Neural cell (in vitro differentiated cells): ENCODE data around the gene DTD1.

Source experiments
- EP300 ChIP-seq: fragments of 450-650 bp; conservative IDR thresholded peaks from 2 replicates; pipeline ENCODE4 v1.6.1; 2014; ENCODE audit warnings: antibody characterized with exemption, mild to moderate bottlenecking, moderate library complexity; ENCODE audit not compliant: poor library complexity, severe bottlenecking
- EZH2 ChIP-seq: fragments of 200-600, 300-800 bp; shearing (Covaris generic), sonication (generic); IDR thresholded peaks from 2 replicates; pipeline ENCODE4 v1.6.1; 2014; ENCODE audit warnings: antibody characterized with exemption, low read length, borderline replicate concordance, mild to moderate bottlenecking; ENCODE audit not compliant: insufficient read depth, poor library complexity, severe bottlenecking
- MXI1 ChIP-seq: fragments of 450-650 bp; conservative IDR thresholded peaks from 2 replicates; pipeline ENCODE4 v1.6.1; 2014; ENCODE audit warnings: antibody characterized with exemption, mild to moderate bottlenecking; ENCODE audit not compliant: poor library complexity, severe bottlenecking
- POLR2AphosphoS5 ChIP-seq: IDR thresholded peaks from 2 replicates; pipeline ENCODE4 v1.6.1; 2012
- RAD21 ChIP-seq: fragments of 450-650 bp; conservative IDR thresholded peaks from 2 replicates; pipeline ENCODE4 v1.6.1; 2014; ENCODE audit warnings: antibody characterized with exemption, mild to moderate bottlenecking, moderate library complexity
- SMC3 ChIP-seq: fragments of 450-650 bp; conservative IDR thresholded peaks from 2 replicates; pipeline ENCODE4 v1.6.1; 2014; ENCODE audit warnings: antibody characterized with exemption, mild to moderate bottlenecking, moderate library complexity; ENCODE audit not compliant: poor library complexity
- TAF1 ChIP-seq: IDR thresholded peaks from 2 replicates; pipeline ENCODE4 v1.6.1; 2012; ENCODE audit warnings: low read depth
- TF ChIP-seq, protein P1 (sequence below): fragments of 450-650 bp; IDR thresholded peaks from 2 replicates; pipeline ENCODE4 v1.5.1; 2014; ENCODE audit warnings: antibody characterized with exemption, mild to moderate bottlenecking, moderate library complexity; ENCODE audit not compliant: poor library complexity, severe bottlenecking
- TF ChIP-seq, protein P2 (sequence below): IDR thresholded peaks from 2 replicates; pipeline ENCODE4 v1.6.1; 2012; ENCODE audit warnings: borderline replicate concordance

DNA sequence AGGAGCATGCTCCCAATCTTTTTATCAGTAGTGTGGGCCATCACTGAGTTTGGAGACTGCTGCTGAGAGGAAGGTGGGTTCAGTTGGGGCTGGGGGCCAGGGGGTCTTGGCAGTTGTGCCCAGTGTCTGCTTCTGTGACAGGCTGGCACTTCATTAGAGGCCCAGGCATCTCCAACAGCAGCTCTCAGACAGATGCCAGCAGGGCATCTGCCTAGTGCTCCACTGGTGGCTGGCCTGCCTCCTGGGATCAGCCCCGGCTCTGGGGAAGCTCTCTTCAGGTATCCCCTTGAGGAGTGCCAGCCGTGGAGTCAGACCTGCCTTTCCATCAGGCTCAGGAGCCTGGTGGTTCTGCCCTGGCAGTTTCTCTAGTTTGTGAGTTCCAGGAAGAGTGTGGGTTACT, 77.3 kb downstream of the DTD1 start:
- TF ChIP-seq EZH2 = no peak
- TF ChIP-seq, protein P1, sequence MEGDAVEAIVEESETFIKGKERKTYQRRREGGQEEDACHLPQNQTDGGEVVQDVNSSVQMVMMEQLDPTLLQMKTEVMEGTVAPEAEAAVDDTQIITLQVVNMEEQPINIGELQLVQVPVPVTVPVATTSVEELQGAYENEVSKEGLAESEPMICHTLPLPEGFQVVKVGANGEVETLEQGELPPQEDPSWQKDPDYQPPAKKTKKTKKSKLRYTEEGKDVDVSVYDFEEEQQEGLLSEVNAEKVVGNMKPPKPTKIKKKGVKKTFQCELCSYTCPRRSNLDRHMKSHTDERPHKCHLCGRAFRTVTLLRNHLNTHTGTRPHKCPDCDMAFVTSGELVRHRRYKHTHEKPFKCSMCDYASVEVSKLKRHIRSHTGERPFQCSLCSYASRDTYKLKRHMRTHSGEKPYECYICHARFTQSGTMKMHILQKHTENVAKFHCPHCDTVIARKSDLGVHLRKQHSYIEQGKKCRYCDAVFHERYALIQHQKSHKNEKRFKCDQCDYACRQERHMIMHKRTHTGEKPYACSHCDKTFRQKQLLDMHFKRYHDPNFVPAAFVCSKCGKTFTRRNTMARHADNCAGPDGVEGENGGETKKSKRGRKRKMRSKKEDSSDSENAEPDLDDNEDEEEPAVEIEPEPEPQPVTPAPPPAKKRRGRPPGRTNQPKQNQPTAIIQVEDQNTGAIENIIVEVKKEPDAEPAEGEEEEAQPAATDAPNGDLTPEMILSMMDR = no peak
- no peak for TF ChIP-seq POLR2AphosphoS5
- TF ChIP-seq RAD21 = no peak
- TF ChIP-seq, protein P2, sequence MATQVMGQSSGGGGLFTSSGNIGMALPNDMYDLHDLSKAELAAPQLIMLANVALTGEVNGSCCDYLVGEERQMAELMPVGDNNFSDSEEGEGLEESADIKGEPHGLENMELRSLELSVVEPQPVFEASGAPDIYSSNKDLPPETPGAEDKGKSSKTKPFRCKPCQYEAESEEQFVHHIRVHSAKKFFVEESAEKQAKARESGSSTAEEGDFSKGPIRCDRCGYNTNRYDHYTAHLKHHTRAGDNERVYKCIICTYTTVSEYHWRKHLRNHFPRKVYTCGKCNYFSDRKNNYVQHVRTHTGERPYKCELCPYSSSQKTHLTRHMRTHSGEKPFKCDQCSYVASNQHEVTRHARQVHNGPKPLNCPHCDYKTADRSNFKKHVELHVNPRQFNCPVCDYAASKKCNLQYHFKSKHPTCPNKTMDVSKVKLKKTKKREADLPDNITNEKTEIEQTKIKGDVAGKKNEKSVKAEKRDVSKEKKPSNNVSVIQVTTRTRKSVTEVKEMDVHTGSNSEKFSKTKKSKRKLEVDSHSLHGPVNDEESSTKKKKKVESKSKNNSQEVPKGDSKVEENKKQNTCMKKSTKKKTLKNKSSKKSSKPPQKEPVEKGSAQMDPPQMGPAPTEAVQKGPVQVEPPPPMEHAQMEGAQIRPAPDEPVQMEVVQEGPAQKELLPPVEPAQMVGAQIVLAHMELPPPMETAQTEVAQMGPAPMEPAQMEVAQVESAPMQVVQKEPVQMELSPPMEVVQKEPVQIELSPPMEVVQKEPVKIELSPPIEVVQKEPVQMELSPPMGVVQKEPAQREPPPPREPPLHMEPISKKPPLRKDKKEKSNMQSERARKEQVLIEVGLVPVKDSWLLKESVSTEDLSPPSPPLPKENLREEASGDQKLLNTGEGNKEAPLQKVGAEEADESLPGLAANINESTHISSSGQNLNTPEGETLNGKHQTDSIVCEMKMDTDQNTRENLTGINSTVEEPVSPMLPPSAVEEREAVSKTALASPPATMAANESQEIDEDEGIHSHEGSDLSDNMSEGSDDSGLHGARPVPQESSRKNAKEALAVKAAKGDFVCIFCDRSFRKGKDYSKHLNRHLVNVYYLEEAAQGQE = no peak
- TF ChIP-seq TAF1 = no peak
- TF ChIP-seq EP300 = no peak
- TF ChIP-seq MXI1 = no peak
- TF ChIP-seq SMC3 = no peak
